Calu3 (cell line): Measurements from ENCODE around the gene MEF2C. TPM values are rescaled to one million over a fixed set of nuclear protein-coding genes. Genes with fewer than 3 reads are reported as not detected.

Experiments used
- BruUV-seq: library from RNA; stranded (reverse); fragments of 400-500 nt; replicated peaks from 2 replicates; lab custom pipeline; 2021; lab: Mats Ljungman, UMichigan
- CTCF ChIA-PET: fragments of 300-600 bp; sonication (Branson Sonifier 250); formaldehyde crosslinking; loops from one replicate; lab custom pipeline; 2022; ENCODE audit warnings: antibody characterized with exemption; lab: Charles Lee
- DNase-seq: peaks from one replicate; pipeline ENCODE4 v3.0.0; 2022
- H3K27ac Mint-ChIP-seq: one replicate; pipeline ENCODE4 v1.8.0; 2022; ENCODE audit warnings: mixed read lengths; ENCODE audit not compliant: unreplicated experiment
- H3K27me3 Mint-ChIP-seq: one replicate; pipeline ENCODE4 v1.8.0; 2022; ENCODE audit warnings: mixed read lengths; ENCODE audit not compliant: unreplicated experiment
- H3K36me3 Mint-ChIP-seq: one replicate; pipeline ENCODE4 v1.8.0; 2022; ENCODE audit warnings: mild to moderate bottlenecking, moderate library complexity, mixed read lengths; ENCODE audit not compliant: insufficient read depth, unreplicated experiment
- H3K4me1 Mint-ChIP-seq: one replicate; pipeline ENCODE4 v1.8.0; 2022; ENCODE audit warnings: mild to moderate bottlenecking, low read depth, mixed read lengths; ENCODE audit not compliant: unreplicated experiment
- H3K4me3 Mint-ChIP-seq: one replicate; pipeline ENCODE4 v1.8.0; 2022; ENCODE audit warnings: mild to moderate bottlenecking, low read depth, moderate library complexity, mixed read lengths; ENCODE audit not compliant: unreplicated experiment
- H3K9me3 Mint-ChIP-seq: one replicate; pipeline ENCODE4 v1.8.0; 2022; ENCODE audit warnings: low read depth, mixed read lengths; ENCODE audit not compliant: unreplicated experiment
- CTCF ChIP-seq: fragments of 200-600 bp; IDR thresholded peaks from one replicate; pipeline ENCODE4 v1.8.0; 2022; ENCODE audit warnings: antibody characterized with exemption; ENCODE audit not compliant: unreplicated experiment
- intact Hi-C: fragments of 100-400 bp; cut with micrococcal nuclease; formaldehyde crosslinking; loops from one replicate; pipeline ENCODE4 v1.10.0; 2022; ENCODE audit not compliant: unreplicated experiment
- total RNA-seq: library from RNA; stranded (reverse); gene quantifications from 2 replicates; pipeline ENCODE4 v1.2.3, GENCODE V29; 2022

MEF2C gene
- total RNA-seq, 1 experiment from 2014 or later = 6.1 TPM

- H3K4me1 Mint-ChIP-seq = peaks cover 12% of the 10 kb centered on the region
- BruUV-seq = no TSS peak
- intact Hi-C loops = no loop called here
- H3K27ac Mint-ChIP-seq = no peak overlapping the region
- CTCF ChIA-PET = no interaction called here
- DNase-seq = no peak
- peaks cover 24% of the 10 kb centered on the region for H3K27me3 Mint-ChIP-seq
- H3K36me3 Mint-ChIP-seq = peaks cover 4% of the 10 kb centered on the region
- H3K4me3 Mint-ChIP-seq = no peak overlapping the region
- H3K9me3 Mint-ChIP-seq = no peaks in the 10 kb centered on the region
- TF ChIP-seq CTCF = no peak
Measured at GRCh38 chr5:88683506-88684135, 199.4 kb downstream of the MEF2C start.

GRCh38 chr5:88682881-88683361 is 200.1 kb downstream of the MEF2C start:
- CTCF ChIA-PET = no interaction called here
- intact Hi-C loops = no loop called here
- Mint-ChIP-seq H3K27me3 (peaks cover 24% of the 10 kb centered on the region), H3K4me3 (no peak overlapping the region), H3K27ac (no peak overlapping the region), H3K4me1 (peaks cover 12% of the 10 kb centered on the region), H3K36me3 (peaks cover 4% of the 10 kb centered on the region), H3K9me3 (no peaks in the 10 kb centered on the region)
- TF ChIP-seq CTCF = no peak
- no peak for DNase-seq
- BruUV-seq = no TSS peak

- no peak overlapping the region for H3K27ac Mint-ChIP-seq
- peaks cover 4% of the 10 kb centered on the region for H3K36me3 Mint-ChIP-seq
- H3K27me3 Mint-ChIP-seq = peaks cover 24% of the 10 kb centered on the region
- no peak for TF ChIP-seq CTCF
- H3K4me1 Mint-ChIP-seq = peaks cover 20% of the 10 kb centered on the region
- no peaks in the 10 kb centered on the region for H3K9me3 Mint-ChIP-seq
- no TSS peak for BruUV-seq
- CTCF ChIA-PET = interaction anchor here (1.7 to 2.7 kb wide), 2 partner anchors 9 to 901 kb away, joined by 5 to 25 read pairs; no protein-coding TSS in a partner anchor
- intact Hi-C loops = no loop called here
- H3K4me3 Mint-ChIP-seq = no peak overlapping the region
- DNase-seq = no peak
Measured at GRCh38 chr5:88682131-88682530, 200.9 kb downstream of the MEF2C start.

- Mint-ChIP-seq H3K4me1 (peaks cover 20% of the 10 kb centered on the region), H3K4me3 (peak overlapping the region; percentile 65), H3K9me3 (no peaks in the 10 kb centered on the region), H3K36me3 (peaks cover 9% of the 10 kb centered on the region), H3K27ac (no peak overlapping the region), H3K27me3 (peaks cover 20% of the 10 kb centered on the region)
- CTCF ChIA-PET = interaction anchor here (1.7 to 2.7 kb wide), 2 partner anchors 10 to 900 kb away, joined by 5 to 25 read pairs; no protein-coding TSS in a partner anchor
- no peak for TF ChIP-seq CTCF
- no TSS peak for BruUV-seq
- DNase-seq = no peak
- intact Hi-C loops = no loop called here
Measured at GRCh38 chr5:88681211-88681803, 201.7 kb downstream of the MEF2C start.
